Gastrocnemius medialis (tissue), 4 donors: ENCODE results near the gene PRKN. TPM values are rescaled to one million over a fixed set of nuclear protein-coding genes. Genes with fewer than 3 reads are reported as not detected.

Experiments
- ATAC-seq, 2 donors: fragments of 150-250 bp; one replicate each; pipeline ENCODE4 v1.9.1; 2016
- DNase-seq, 2 donors: peaks; one replicate each; pipeline ENCODE4 v3.0.0-alpha.2; 2019
- H3K27ac ChIP-seq, 4 donors: fragments of 200-600 bp; sonication (generic); 1 replicate in 1 of 4; 2 replicates in 3 of 4; pipeline ENCODE4 v1.5.1; 2016 to 2018; ENCODE audit warnings: mild to moderate bottlenecking in 2 of 4, moderate library complexity in 1 of 4
- H3K27me3 ChIP-seq, 3 donors: fragments of 200-600 bp; sonication (generic) in 2 of 3; 1 replicate in 1 of 3; 2 replicates in 2 of 3; pipeline versions ENCODE4 v1.5.1 to v1.6.0; 2016 to 2019; ENCODE audit warnings: mild to moderate bottlenecking in 1 of 3, moderate library complexity in 1 of 3
- H3K36me3 ChIP-seq, 2 donors: fragments of 200-600 bp; sonication (generic) in 1 of 2; one replicate each; pipeline ENCODE4 v1.5.1; 2017 to 2018
- H3K4me1 ChIP-seq, 2 donors: fragments of 200-600 bp; sonication (generic) in 1 of 2; one replicate each; pipeline ENCODE4 v1.5.1; 2016 to 2017; ENCODE audit warnings: mild to moderate bottlenecking in 2 of 2
- H3K4me3 ChIP-seq, 4 donors: fragments of 200-600 bp; sonication (generic) in 3 of 4; 1 replicate in 1 of 4; 2 replicates in 3 of 4; pipeline ENCODE4 v1.5.1; 2016 to 2019; ENCODE audit warnings: mild to moderate bottlenecking in 2 of 4
- H3K9me3 ChIP-seq, 3 donors: fragments of 200-600 bp; sonication (generic) in 2 of 3; 1 replicate in 1 of 3; 2 replicates in 2 of 3; pipeline ENCODE4 v1.5.1; 2016 to 2019
- POLR2A ChIP-seq, 2 donors: fragments of 450-650 bp; IDR thresholded peaks; one replicate each; pipeline ENCODE4 v1.6.1; 2017; ENCODE audit warnings: antibody characterized with exemption in 2 of 2, mild to moderate bottlenecking in 2 of 2, moderate library complexity in 2 of 2
- in situ Hi-C, 4 donors: fragments of 200-750 bp; cut with MboI; loops; one replicate each; pipeline versions ENCODE4 v1.15.0 to v1.8.0; 2017; ENCODE audit warnings: low sequenced_read_pairs in 4 of 4
- intact Hi-C: fragments of 100-400 bp; cut with DNase I; formaldehyde crosslinking; loops from one replicate; pipeline ENCODE4 v1.15.1; 2023; ENCODE audit warnings: low total_unique reads
- total RNA-seq, 4 donors: library from RNA; depleted of rRNA; stranded (reverse); fragments of >200 nt; gene quantifications; one replicate each; pipeline versions ENCODE4 v1.1.0 to v1.2.3, GENCODE V29; 2016
- TF ChIP-seq, protein P1 (sequence below), 5 experiments: fragments of 450-650 bp in 3 of 5; fragments of 200-600 bp in 2 of 5; sonication (generic) in 2 of 5; IDR thresholded peaks in 4 of 5; conservative IDR thresholded peaks in 1 of 5; 1 replicate in 4 of 5; 2 replicates in 1 of 5; pipeline ENCODE4 v1.5.1; 2016 to 2019; ENCODE audit warnings: antibody characterized with exemption in 5 of 5, mild to moderate bottlenecking in 3 of 5, moderate library complexity in 3 of 5

PRKN gene
- total RNA-seq, 4 donors from 2014 or later = 8.4 to 21.6 (median 13.7) TPM

- H3K4me1 ChIP-seq = no peaks in the 10 kb centered on the region
- H3K27ac ChIP-seq = no peak overlapping the region
- H3K9me3 ChIP-seq = no peaks in the 10 kb centered on the region
- TF ChIP-seq, protein P1, sequence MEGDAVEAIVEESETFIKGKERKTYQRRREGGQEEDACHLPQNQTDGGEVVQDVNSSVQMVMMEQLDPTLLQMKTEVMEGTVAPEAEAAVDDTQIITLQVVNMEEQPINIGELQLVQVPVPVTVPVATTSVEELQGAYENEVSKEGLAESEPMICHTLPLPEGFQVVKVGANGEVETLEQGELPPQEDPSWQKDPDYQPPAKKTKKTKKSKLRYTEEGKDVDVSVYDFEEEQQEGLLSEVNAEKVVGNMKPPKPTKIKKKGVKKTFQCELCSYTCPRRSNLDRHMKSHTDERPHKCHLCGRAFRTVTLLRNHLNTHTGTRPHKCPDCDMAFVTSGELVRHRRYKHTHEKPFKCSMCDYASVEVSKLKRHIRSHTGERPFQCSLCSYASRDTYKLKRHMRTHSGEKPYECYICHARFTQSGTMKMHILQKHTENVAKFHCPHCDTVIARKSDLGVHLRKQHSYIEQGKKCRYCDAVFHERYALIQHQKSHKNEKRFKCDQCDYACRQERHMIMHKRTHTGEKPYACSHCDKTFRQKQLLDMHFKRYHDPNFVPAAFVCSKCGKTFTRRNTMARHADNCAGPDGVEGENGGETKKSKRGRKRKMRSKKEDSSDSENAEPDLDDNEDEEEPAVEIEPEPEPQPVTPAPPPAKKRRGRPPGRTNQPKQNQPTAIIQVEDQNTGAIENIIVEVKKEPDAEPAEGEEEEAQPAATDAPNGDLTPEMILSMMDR (IDR thresholded peaks at IDR 0.05 in 4 of 5, conservative IDR thresholded peaks at IDR 0.05 in 1 of 5) = no peak
- TF ChIP-seq POLR2A (IDR thresholded peaks at IDR 0.05) = no peak
- no peaks in the 10 kb centered on the region for H3K27me3 ChIP-seq
- intact Hi-C loops (no loop called here), in situ Hi-C loops (no loop called here)
- DNase-seq (no peak), ATAC-seq (no peak)
- no peaks in the 10 kb centered on the region for H3K36me3 ChIP-seq
- no peak overlapping the region for H3K4me3 ChIP-seq
Observed at GRCh38 chr6:161668665-161669064, 1058.9 kb downstream of the PRKN start.

DNA sequence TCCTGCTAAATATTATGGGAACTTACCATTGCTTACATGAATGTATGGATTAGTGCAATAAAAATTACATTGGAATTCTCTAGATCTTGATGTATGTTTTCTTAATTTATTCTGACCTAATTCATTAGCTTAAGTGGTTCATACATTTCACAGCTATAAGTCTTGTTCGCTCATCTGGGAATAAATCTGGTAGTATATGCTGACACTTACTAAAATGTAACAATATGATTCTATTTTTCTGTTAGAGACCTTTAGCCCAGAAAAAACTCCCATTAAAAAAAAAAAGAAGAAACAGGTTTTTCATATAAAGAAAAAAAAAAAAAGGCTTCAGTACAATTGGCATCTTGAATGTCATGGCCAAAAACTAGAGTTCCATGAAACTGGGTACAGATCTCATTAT is 1059.6 kb downstream of the PRKN start:
- ATAC-seq (no peak), DNase-seq (no peak)
- H3K4me3 ChIP-seq = no peak overlapping the region
- no peak overlapping the region for H3K27ac ChIP-seq
- H3K36me3 ChIP-seq = no peaks in the 10 kb centered on the region
- in situ Hi-C loops (no loop called here), intact Hi-C loops (no loop called here)
- TF ChIP-seq, protein P1 (IDR thresholded peaks at IDR 0.05 in 4 of 5, conservative IDR thresholded peaks at IDR 0.05 in 1 of 5) = no peak
- TF ChIP-seq POLR2A (IDR thresholded peaks at IDR 0.05) = no peak
- H3K4me1 ChIP-seq = no peaks in the 10 kb centered on the region
- H3K27me3 ChIP-seq = no peaks in the 10 kb centered on the region
- no peaks in the 10 kb centered on the region for H3K9me3 ChIP-seq

DNA sequence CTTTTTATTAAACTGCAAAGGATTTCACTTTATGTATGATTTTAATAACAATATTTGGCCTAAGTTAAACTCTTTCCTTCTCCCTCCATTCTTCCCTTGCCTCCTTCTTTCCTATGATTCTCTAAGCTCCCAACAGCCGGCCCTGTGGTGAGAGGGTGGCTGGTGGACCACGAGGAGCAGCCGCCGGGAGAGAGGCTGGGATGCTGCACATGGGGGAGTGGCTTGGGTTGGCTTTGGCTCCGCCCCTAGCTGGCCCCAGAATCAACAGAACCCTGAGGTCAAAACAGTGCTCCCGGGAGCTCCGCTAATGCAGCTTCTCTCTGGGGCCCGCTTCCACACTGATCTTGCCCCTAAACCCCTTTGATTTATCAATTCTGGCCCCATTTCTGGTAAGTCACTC is 1063.9 kb downstream of the PRKN start:
- no peak overlapping the region for H3K27ac ChIP-seq
- no peaks in the 10 kb centered on the region for H3K4me1 ChIP-seq
- ATAC-seq (no peak), DNase-seq (no peak)
- no peak for TF ChIP-seq POLR2A (IDR thresholded peaks at IDR 0.05)
- TF ChIP-seq, protein P1 (IDR thresholded peaks at IDR 0.05 in 4 of 5, conservative IDR thresholded peaks at IDR 0.05 in 1 of 5) = no peak
- intact Hi-C loops = no loop called here
- in situ Hi-C loops = no loop called here
- H3K4me3 ChIP-seq = no peak overlapping the region
- H3K36me3 ChIP-seq = no peaks in the 10 kb centered on the region
- H3K27me3 ChIP-seq = no peaks in the 10 kb centered on the region
- no peaks in the 10 kb centered on the region for H3K9me3 ChIP-seq

GRCh38 chr6:161660666-161661571 is 1066.6 kb downstream of the PRKN start:
- TF ChIP-seq, protein P1 (IDR thresholded peaks at IDR 0.05 in 4 of 5, conservative IDR thresholded peaks at IDR 0.05 in 1 of 5) = no peak
- TF ChIP-seq POLR2A (IDR thresholded peaks at IDR 0.05) = no peak
- Histone ChIP-seq H3K4me1 (no peaks in the 10 kb centered on the region), H3K27me3 (no peaks in the 10 kb centered on the region), H3K36me3 (no peaks in the 10 kb centered on the region), H3K4me3 (no peak overlapping the region), H3K27ac (no peak overlapping the region), H3K9me3 (no peaks in the 10 kb centered on the region)
- in situ Hi-C loops = no loop called here
- ATAC-seq (no peak), DNase-seq (no peak)
- intact Hi-C loops = no loop called here
